Stimulated activated CD4-positive, alpha-beta T cell treated with anti-CD3 and anti-CD28 coated beads, Interleukin-15, amount 100 ng/mL, for 1 hour (primary cell): Measurements from ENCODE around the gene TAGAP.

Experiments
- DNase-seq, 2 donors: peaks; one replicate each; pipeline ENCODE4 v3.0.0-alpha.2; 2020; ENCODE audit warnings: low read depth in 1 of 2, low spot score in 1 of 2

The TAGAP gene

GRCh38 chr6:159044899-159045727 is at the start of gene TAGAP:
TSS of gene TAGAP (minus strand) at chr6:159044991. CDS start at chr6:159044146, 845 bp downstream.
- DNase-seq = peak; percentile 62 to 76

GRCh38 chr6:159093609-159094443 is 49.0 kb upstream of the TAGAP start:
- no peak for DNase-seq

- no peak for DNase-seq
Observed at GRCh38 chr6:159092631-159093030, 47.8 kb upstream of the TAGAP start.

- DNase-seq = no peak
Observed at GRCh38 chr6:159090530-159091480, 46.0 kb upstream of the TAGAP start.

- no peak for DNase-seq
Observed at GRCh38 chr6:159089909-159090308, 45.1 kb upstream of the TAGAP start.

- DNase-seq = no peak
Observed at GRCh38 chr6:159089443-159089842, 44.7 kb upstream of the TAGAP start.

- DNase-seq = no peak
Observed at GRCh38 chr6:159086033-159086618, 41.3 kb upstream of the TAGAP start.

- no peak for DNase-seq
Observed at GRCh38 chr6:159085396-159085895, 40.7 kb upstream of the TAGAP start.

GRCh38 chr6:159084493-159085091 is 39.8 kb upstream of the TAGAP start:
- DNase-seq = no peak

- no peak for DNase-seq
Observed at GRCh38 chr6:159083146-159083545, 38.4 kb upstream of the TAGAP start.

GRCh38 chr6:159082039-159082815 is 37.4 kb upstream of the TAGAP start:
- no peak for DNase-seq

GRCh38 chr6:159080217-159080976 is 35.6 kb upstream of the TAGAP start:
- DNase-seq = no peak

- DNase-seq = no peak
Observed at GRCh38 chr6:159079367-159079766, 34.6 kb upstream of the TAGAP start.

GRCh38 chr6:159077123-159077522 is 32.3 kb upstream of the TAGAP start:
- DNase-seq = peak in 1 of 2 donors; percentile 18

GRCh38 chr6:159075506-159076228 is 30.9 kb upstream of the TAGAP start:
- DNase-seq = no peak

GRCh38 chr6:159074876-159075275 is 30.1 kb upstream of the TAGAP start:
- DNase-seq = no peak

GRCh38 chr6:159074120-159074684 is 29.4 kb upstream of the TAGAP start:
- no peak for DNase-seq
